Measurements from ENCODE around the gene SRPK2. TPM values are rescaled to one million over a fixed set of nuclear protein-coding genes. Genes with fewer than 3 reads are reported as not detected.

SRPK2 gene
- total RNA-seq, 1 experiment from 2014 or later: 58.2 TPM

DNA sequence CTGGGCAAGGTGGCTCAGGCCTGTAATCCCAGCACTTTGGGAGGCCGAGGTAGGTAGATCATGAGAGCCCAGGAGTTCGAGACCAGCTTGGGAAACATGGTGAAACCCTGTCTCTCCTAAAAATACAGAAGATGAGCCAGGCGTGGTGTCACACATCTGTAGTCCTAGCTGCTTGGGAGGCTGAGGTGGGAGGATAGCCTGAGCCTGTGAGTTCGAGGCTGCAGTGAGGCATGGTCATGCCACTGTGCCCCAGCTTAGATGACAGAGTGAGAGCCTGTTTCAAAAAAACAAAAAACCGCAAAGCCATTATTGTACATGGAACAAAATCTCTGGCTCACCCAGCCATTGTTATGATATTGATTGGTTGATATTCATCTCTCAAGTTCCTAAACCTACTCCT, 321.0 kb downstream of the SRPK2 start:
- H3K4me1 ChIP-seq (ENCODE audit: control insufficient read depth, insufficient read depth, low read length): no peaks in the 10 kb centered on the region
- BruUV-seq (replicated peaks): no TSS peak
- TF ChIP-seq SIN3A (IDR thresholded peaks at IDR 0.05; ENCODE audit: borderline replicate concordance, insufficient read depth, low read depth, low read length) (no peak), TCF7L2 (IDR thresholded peaks at IDR 0.05; ENCODE audit: low read depth, low read length) (no peak), POLR2AphosphoS5 (IDR thresholded peaks at IDR 0.05; ENCODE audit: low read depth, low read length) (no peak)
- TF ChIP-seq, protein P1, sequence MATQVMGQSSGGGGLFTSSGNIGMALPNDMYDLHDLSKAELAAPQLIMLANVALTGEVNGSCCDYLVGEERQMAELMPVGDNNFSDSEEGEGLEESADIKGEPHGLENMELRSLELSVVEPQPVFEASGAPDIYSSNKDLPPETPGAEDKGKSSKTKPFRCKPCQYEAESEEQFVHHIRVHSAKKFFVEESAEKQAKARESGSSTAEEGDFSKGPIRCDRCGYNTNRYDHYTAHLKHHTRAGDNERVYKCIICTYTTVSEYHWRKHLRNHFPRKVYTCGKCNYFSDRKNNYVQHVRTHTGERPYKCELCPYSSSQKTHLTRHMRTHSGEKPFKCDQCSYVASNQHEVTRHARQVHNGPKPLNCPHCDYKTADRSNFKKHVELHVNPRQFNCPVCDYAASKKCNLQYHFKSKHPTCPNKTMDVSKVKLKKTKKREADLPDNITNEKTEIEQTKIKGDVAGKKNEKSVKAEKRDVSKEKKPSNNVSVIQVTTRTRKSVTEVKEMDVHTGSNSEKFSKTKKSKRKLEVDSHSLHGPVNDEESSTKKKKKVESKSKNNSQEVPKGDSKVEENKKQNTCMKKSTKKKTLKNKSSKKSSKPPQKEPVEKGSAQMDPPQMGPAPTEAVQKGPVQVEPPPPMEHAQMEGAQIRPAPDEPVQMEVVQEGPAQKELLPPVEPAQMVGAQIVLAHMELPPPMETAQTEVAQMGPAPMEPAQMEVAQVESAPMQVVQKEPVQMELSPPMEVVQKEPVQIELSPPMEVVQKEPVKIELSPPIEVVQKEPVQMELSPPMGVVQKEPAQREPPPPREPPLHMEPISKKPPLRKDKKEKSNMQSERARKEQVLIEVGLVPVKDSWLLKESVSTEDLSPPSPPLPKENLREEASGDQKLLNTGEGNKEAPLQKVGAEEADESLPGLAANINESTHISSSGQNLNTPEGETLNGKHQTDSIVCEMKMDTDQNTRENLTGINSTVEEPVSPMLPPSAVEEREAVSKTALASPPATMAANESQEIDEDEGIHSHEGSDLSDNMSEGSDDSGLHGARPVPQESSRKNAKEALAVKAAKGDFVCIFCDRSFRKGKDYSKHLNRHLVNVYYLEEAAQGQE (IDR thresholded peaks at IDR 0.05; ENCODE audit: insufficient read depth in 1 of 2, low read depth in 2 of 2, low read length in 1 of 2): no peak
- TF ChIP-seq, protein P2, sequence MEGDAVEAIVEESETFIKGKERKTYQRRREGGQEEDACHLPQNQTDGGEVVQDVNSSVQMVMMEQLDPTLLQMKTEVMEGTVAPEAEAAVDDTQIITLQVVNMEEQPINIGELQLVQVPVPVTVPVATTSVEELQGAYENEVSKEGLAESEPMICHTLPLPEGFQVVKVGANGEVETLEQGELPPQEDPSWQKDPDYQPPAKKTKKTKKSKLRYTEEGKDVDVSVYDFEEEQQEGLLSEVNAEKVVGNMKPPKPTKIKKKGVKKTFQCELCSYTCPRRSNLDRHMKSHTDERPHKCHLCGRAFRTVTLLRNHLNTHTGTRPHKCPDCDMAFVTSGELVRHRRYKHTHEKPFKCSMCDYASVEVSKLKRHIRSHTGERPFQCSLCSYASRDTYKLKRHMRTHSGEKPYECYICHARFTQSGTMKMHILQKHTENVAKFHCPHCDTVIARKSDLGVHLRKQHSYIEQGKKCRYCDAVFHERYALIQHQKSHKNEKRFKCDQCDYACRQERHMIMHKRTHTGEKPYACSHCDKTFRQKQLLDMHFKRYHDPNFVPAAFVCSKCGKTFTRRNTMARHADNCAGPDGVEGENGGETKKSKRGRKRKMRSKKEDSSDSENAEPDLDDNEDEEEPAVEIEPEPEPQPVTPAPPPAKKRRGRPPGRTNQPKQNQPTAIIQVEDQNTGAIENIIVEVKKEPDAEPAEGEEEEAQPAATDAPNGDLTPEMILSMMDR (IDR thresholded peaks at IDR 0.05): no peak

More for the DNA sequence above, 321.0 kb downstream of the SRPK2 start:
- ATAC-seq (no peak), DNase-seq (ENCODE audit: low read depth, low spot score) (no peak)
- in situ Hi-C loops (cut with HindIII; ENCODE audit: low pct_unique_long_range_greater_than_20kb, low sequenced_read_pairs): no loop called here
- Histone ChIP-seq H3K9me3 (ENCODE audit: control insufficient read depth, insufficient read depth, low read depth, low read length) (no peaks in the 10 kb centered on the region), H3K36me3 (ENCODE audit: control insufficient read depth, insufficient read depth, low read length) (peaks cover 20% of the 10 kb centered on the region), H3K27me3 (ENCODE audit: control insufficient read depth, insufficient read depth, low read length) (no peaks in the 10 kb centered on the region), H3K27ac (ENCODE audit: low read length) (no peak overlapping the region), H3K4me3 (ENCODE audit: low read depth in 2 of 2, low read length in 2 of 2) (no peak overlapping the region)
- intact Hi-C loops (cut with micrococcal nuclease; ENCODE audit: unreplicated experiment): no loop called here
- POLR2A ChIA-PET: no interaction called here
- CTCF ChIA-PET: no interaction called here

Other genes starting within 250 kb of the SRPK2 start
- gene PUS7, start 133.3 kb upstream of the SRPK2 start, total RNA-seq (2021; ENCODE audit: unreplicated experiment): 30.7 TPM
- gene RINT1, start 143.3 kb upstream of the SRPK2 start, total RNA-seq (2021; ENCODE audit: unreplicated experiment): 18.1 TPM
- not detected for gene EFCAB10, start 192.6 kb upstream of the SRPK2 start, total RNA-seq (2021; ENCODE audit: unreplicated experiment)